Ovary (tissue), 9 donors: Measurements from ENCODE around the gene KLRG1. TPM values are rescaled to one million over a fixed set of nuclear protein-coding genes. Genes with fewer than 3 reads are reported as not detected.

Experiments used
- DNase-seq, 5 donors: peaks; one replicate each; pipeline ENCODE4 v3.0.0-alpha.2; 2019 to 2020
- H3K27ac ChIP-seq, 2 donors: fragments of 200-600 bp; one replicate each; pipeline versions ENCODE4 v1.5.1 to v1.8.0; 2019 to 2022
- H3K27me3 ChIP-seq: fragments of 200-600 bp; one replicate; pipeline ENCODE4 v1.8.0; 2022
- H3K36me3 ChIP-seq: fragments of 200-600 bp; sonication (generic); one replicate; pipeline ENCODE4 v1.5.1; 2019
- H3K4me1 ChIP-seq: one replicate; pipeline ENCODE4 v1.8.1; 2013; ENCODE audit warnings: mild to moderate bottlenecking, moderate library complexity; ENCODE audit not compliant: insufficient read depth
- H3K4me3 ChIP-seq: fragments of 200-600 bp; sonication (generic); one replicate; pipeline ENCODE4 v1.5.1; 2017
- H3K9me3 ChIP-seq, 2 donors: fragments of 200-600 bp in 1 of 2; sonication (generic) in 1 of 2; one replicate each; pipeline versions ENCODE4 v1.5.1 to v1.8.1; 2013 to 2019; ENCODE audit warnings: mild to moderate bottlenecking in 1 of 2, moderate library complexity in 1 of 2
- EP300 ChIP-seq: sonication (generic); formaldehyde crosslinking; IDR thresholded peaks from one replicate; pipeline ENCODE4 v1.6.1; 2017; ENCODE audit warnings: antibody characterized with exemption
- POLR2A ChIP-seq: fragments of 450-650 bp; IDR thresholded peaks from one replicate; pipeline ENCODE4 v1.6.1; 2017; ENCODE audit warnings: antibody characterized with exemption, mild to moderate bottlenecking, moderate library complexity
- WGBS, 3 donors: extraction: QIAGEN DNeasy Blood & Tissue Kit in 1 of 3; methylation state at CpG; one replicate each; pipeline versions ENCODE4 v1.1.5 to v1.1.7; 2013 to 2017; 5-methylcytosine and 5-hydroxymethylcytosine counted together
- intact Hi-C, 4 donors: fragments of 100-400 bp; cut with DNase I; formaldehyde crosslinking; loops; one replicate each; pipeline versions ENCODE4 v1.11.0 to v1.15.1; 2022 to 2023
- polyA plus RNA-seq, 2 donors: library from polyadenylated mRNA; stranded (reverse); fragments of 200-250 nt in 1 of 2; fragments of 350-450 nt in 1 of 2; fragmentation: Illumina TruSeq in 1 of 2; extraction: RNeasy Lipid Tissue Mini Kit (QIAGEN cat#74804) in 1 of 2; gene quantifications; one replicate each; pipeline ENCODE4 v1.2.3, GENCODE V29; 2013 to 2014
- total RNA-seq, 7 donors: library from RNA; depleted of rRNA in 2 of 7; stranded (reverse); fragments of >200 nt in 2 of 7; fragmentation: NEBNext Ultra II Directional in 3 of 7; extraction: Animal tissue kit (Norgen Biotek cat#: 25700) in 3 of 7; gene quantifications; one replicate each; pipeline versions ENCODE4 v1.1.0 to v1.2.4, GENCODE V29; 2016 to 2023
- TF ChIP-seq, protein P1 (sequence below), 3 donors: fragments of 450-650 bp in 2 of 3; fragments of 200-600 bp in 1 of 3; IDR thresholded peaks; one replicate each; pipeline versions ENCODE4 v1.5.1 to v1.8.0; 2016 to 2022; ENCODE audit warnings: antibody characterized with exemption in 3 of 3, mild to moderate bottlenecking in 1 of 3
- donor health status: DM: no; HTN: no; CAD: no; lungs with moderate emphysema.
- donor health status: DM: no; HTN: no; CAD: no.
- donor health status: Bipolar disorder and iron deficiency.
- donor health status: DM: yes; HTN: yes; CAD: no.
- donor health status: DM: no; HTN: no; CAD: no.
- donor health status: DM: yes; HTN: yes; CAD: no.

KLRG1 gene
- total and polyA plus RNA-seq, 9 donors, result 0.42 to 4.3 (median 1.1) TPM

DNA sequence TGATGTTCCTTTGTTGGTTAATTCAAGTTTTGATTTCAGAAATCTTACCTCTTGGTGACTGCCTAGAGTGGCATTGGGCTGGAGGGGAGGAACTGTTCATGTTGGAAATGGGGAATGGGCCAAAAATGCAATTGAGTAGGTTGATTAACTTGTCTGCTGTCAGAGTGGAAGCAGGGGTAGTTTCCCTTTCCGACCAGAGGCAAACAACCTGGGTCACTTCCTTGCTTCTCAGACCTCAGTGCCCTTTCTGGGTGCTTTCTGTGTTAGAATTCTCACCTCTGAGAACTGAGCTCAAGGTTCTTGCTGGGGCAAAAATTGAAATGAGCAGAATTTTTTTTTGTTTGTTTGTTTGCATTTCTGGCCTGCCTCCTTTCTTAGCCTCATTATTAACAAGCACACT, 37.6 kb upstream of the KLRG1 start:
- H3K36me3 ChIP-seq, result no peaks in the 10 kb centered on the region

DNA sequence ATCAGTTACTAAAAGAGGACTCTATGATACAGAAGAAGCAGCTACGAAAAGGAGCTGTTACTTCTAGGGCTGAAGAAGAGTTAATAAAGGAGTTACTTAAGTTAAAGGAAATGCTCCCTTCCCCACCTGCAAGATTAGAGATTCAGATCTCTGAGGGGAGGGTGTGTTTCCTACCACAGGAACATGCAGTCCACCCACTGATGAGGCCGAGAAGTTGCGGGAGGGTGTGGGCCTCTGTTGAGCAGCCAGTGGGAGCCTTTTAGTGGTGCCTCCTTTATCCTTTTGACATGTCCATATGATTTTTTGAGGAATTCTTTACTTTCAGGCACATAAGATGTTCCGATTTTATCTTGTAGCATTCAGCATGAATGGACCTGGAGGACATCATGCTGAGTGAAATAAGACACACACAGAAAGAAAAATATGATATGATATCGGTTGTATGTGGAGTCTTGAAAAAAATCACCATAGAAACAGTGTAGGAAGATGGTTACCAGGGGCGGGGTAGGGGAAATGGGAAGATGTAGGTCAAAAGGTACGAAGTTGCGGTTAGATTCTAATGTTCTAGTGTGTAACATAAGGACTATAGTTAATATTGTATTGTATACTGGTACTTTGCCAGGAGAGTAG, 35.5 kb upstream of the KLRG1 start:
- TF ChIP-seq POLR2A (no peak), EP300 (no peak)
- TF ChIP-seq, protein P1, sequence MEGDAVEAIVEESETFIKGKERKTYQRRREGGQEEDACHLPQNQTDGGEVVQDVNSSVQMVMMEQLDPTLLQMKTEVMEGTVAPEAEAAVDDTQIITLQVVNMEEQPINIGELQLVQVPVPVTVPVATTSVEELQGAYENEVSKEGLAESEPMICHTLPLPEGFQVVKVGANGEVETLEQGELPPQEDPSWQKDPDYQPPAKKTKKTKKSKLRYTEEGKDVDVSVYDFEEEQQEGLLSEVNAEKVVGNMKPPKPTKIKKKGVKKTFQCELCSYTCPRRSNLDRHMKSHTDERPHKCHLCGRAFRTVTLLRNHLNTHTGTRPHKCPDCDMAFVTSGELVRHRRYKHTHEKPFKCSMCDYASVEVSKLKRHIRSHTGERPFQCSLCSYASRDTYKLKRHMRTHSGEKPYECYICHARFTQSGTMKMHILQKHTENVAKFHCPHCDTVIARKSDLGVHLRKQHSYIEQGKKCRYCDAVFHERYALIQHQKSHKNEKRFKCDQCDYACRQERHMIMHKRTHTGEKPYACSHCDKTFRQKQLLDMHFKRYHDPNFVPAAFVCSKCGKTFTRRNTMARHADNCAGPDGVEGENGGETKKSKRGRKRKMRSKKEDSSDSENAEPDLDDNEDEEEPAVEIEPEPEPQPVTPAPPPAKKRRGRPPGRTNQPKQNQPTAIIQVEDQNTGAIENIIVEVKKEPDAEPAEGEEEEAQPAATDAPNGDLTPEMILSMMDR (IDR thresholded peaks at IDR 0.05), result no peak
- intact Hi-C loops, result loop anchor here in 2 of 4 donors (10.0 kb wide), 1 partner anchor 81 kb away; no protein-coding TSS in a partner anchor
- H3K9me3 ChIP-seq, result no peaks in the 10 kb centered on the region
- H3K27me3 ChIP-seq, result no peaks in the 10 kb centered on the region
- DNase-seq, result no peak
- H3K4me1 ChIP-seq, result no peaks in the 10 kb centered on the region
- H3K36me3 ChIP-seq, result no peaks in the 10 kb centered on the region
- no peak overlapping the region for H3K4me3 ChIP-seq
- WGBS, 3 donors, result 93 to 95% (median 93%) methylated on average over 8 of the region's 8 CpGs
- H3K27ac ChIP-seq, result no peak overlapping the region

More for the DNA sequence above, 37.6 kb upstream of the KLRG1 start:
- H3K9me3 ChIP-seq, result no peaks in the 10 kb centered on the region
- intact Hi-C loops, result loop anchor here in 2 of 4 donors (10.0 kb wide), 1 partner anchor 83 kb away; no protein-coding TSS in a partner anchor
- no peak for DNase-seq
- H3K4me1 ChIP-seq, result peaks cover 3% of the 10 kb centered on the region
- WGBS, 3 donors, result 79 to 88% (median 87%) methylated on average over 1 of the region's 1 CpG
- TF ChIP-seq, protein P1 (IDR thresholded peaks at IDR 0.05), result no peak
- TF ChIP-seq POLR2A, result no peak
- no peak for TF ChIP-seq EP300
- no peaks in the 10 kb centered on the region for H3K27me3 ChIP-seq
- no peak overlapping the region for H3K4me3 ChIP-seq
- H3K27ac ChIP-seq, result no peak overlapping the region

DNA sequence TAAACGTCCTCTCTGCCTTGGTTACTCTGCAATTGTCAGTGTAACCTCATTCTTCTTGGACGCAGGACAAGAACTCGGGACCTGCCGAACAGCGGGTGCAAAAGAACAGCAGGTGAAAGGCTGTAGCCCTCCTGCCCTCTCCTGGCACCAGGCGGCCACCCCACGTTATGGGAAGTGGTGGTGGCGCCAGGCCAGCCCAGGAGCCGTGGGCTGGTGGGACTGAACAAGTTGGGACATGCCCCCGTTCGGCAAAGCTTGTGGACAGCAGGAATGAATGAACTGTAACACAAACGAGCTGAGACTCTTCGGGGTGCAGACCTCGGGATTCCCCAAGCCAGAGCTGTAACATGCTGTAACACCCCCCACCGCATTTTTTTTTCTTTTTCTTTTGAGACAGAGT, 33.3 kb upstream of the KLRG1 start:
- TF ChIP-seq, protein P1 (IDR thresholded peaks at IDR 0.05), result no peak
- TF ChIP-seq POLR2A (no peak), EP300 (no peak)

DNA sequence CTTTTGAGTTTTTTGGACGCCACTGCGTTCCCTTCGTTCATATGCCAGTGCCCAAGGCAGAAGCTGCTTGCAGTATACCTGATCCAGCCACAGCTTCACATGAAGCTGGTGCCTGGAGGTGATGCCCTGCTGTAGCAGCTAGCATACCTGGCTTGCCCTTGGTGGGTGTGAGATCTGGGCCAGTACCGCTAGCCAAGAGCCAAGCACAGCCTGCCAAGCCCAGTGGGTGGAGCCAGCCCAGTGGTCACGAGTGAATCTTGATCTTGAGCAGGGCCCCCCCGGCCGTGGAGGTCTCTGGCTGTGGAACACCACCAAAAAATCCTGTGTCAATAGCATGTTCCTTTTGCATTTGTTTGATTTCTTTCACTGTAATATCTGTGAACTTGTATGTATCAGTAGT, 32.6 kb upstream of the KLRG1 start:
- no peak for DNase-seq
- Histone ChIP-seq H3K27me3 (no peaks in the 10 kb centered on the region), H3K4me1 (no peaks in the 10 kb centered on the region), H3K4me3 (no peak overlapping the region), H3K9me3 (no peaks in the 10 kb centered on the region), H3K36me3 (no peaks in the 10 kb centered on the region), H3K27ac (no peak overlapping the region)
- TF ChIP-seq EP300 (no peak), POLR2A (no peak)
- TF ChIP-seq, protein P1 (IDR thresholded peaks at IDR 0.05), result no peak
- intact Hi-C loops, result loop anchor here in 3 of 4 donors (5.0 to 10.0 kb wide), 2 partner anchors 76 to 78 kb away; no protein-coding TSS in a partner anchor
- 74 to 91% (median 86%) methylated on average over 7 of the region's 7 CpGs for WGBS, 3 donors

More for the DNA sequence above, 33.3 kb upstream of the KLRG1 start:
- Histone ChIP-seq H3K27ac (no peak overlapping the region), H3K4me1 (no peaks in the 10 kb centered on the region), H3K9me3 (no peaks in the 10 kb centered on the region), H3K4me3 (no peak overlapping the region), H3K36me3 (no peaks in the 10 kb centered on the region), H3K27me3 (no peaks in the 10 kb centered on the region)
- 92 to 94% (median 94%) methylated on average over 15 of the region's 15 CpGs for WGBS, 3 donors
- intact Hi-C loops, result loop anchor here in 3 of 4 donors (5.0 to 10.0 kb wide), 2 partner anchors 76 to 79 kb away; no protein-coding TSS in a partner anchor
- no peak for DNase-seq
